NCI-H2171 (cell line): ENCODE measurements around the gene AHNAK2.
"Not testable (repeated sequence)": the region's sequence is repeated elsewhere in the genome, so short reads cannot be mapped to it uniquely, and the experiment has no call there.

Experiments
- DNase-seq: peaks from one replicate; lab custom pipeline; 2025; lab: John Stamatoyannopoulos, UW

The AHNAK2 gene

GRCh38 chr14:104898195-104898558, 80.0 kb downstream of the AHNAK2 start:
- DNase-seq: no peak

- no peak for DNase-seq
These were observed 80.6 kb downstream of the AHNAK2 start for GRCh38 chr14:104897330-104898194.

- no peak for DNase-seq
These were observed 82.2 kb downstream of the AHNAK2 start for GRCh38 chr14:104895786-104896661.

GRCh38 chr14:104895207-104895785, 82.9 kb downstream of the AHNAK2 start:
- no peak for DNase-seq

- DNase-seq: no peak
These were observed 83.6 kb downstream of the AHNAK2 start for GRCh38 chr14:104894331-104895206.

- no peak for DNase-seq
These were observed 84.6 kb downstream of the AHNAK2 start for GRCh38 chr14:104893435-104894207.

- no peak for DNase-seq
These were observed 85.4 kb downstream of the AHNAK2 start for GRCh38 chr14:104892531-104893434.

GRCh38 chr14:104891664-104892530, 86.3 kb downstream of the AHNAK2 start:
- no peak for DNase-seq

- DNase-seq: no peak
These were observed 87.0 kb downstream of the AHNAK2 start for GRCh38 chr14:104891121-104891551.

GRCh38 chr14:104890292-104890691, 87.9 kb downstream of the AHNAK2 start:
- DNase-seq: not testable (repeated sequence)

- DNase-seq: no peak
These were observed 88.8 kb downstream of the AHNAK2 start for GRCh38 chr14:104889375-104889757.

- DNase-seq: no peak
These were observed 89.4 kb downstream of the AHNAK2 start for GRCh38 chr14:104888489-104889374.

GRCh38 chr14:104887623-104888488, 90.3 kb downstream of the AHNAK2 start:
- no peak for DNase-seq
